Sigmoid colon (tissue), 7 donors: ENCODE results near the gene WDR62. TPM values are rescaled to one million over a fixed set of nuclear protein-coding genes. Genes with fewer than 3 reads are reported as not detected.

Source experiments
- DNase-seq: peaks from one replicate; pipeline ENCODE4 v3.0.0-alpha.2; 2019
- H3K27ac ChIP-seq, 4 donors: fragments of 200-600 bp; sonication (generic); one replicate each; pipeline ENCODE4 v1.5.1; 2016 to 2019; ENCODE audit warnings: mild to moderate bottlenecking in 1 of 4
- H3K27me3 ChIP-seq, 3 donors: fragments of 200-600 bp; sonication (generic); one replicate each; pipeline ENCODE4 v1.5.1; 2019; ENCODE audit warnings: mild to moderate bottlenecking in 1 of 3
- H3K36me3 ChIP-seq, 4 donors: fragments of 200-600 bp; sonication (generic); one replicate each; pipeline ENCODE4 v1.5.1; 2016 to 2019
- H3K4me1 ChIP-seq, 4 donors: fragments of 200-600 bp; sonication (generic); one replicate each; pipeline ENCODE4 v1.5.1; 2017 to 2019
- H3K4me3 ChIP-seq, 4 donors: fragments of 200-600 bp; sonication (generic); one replicate each; pipeline ENCODE4 v1.5.1; 2017 to 2019; ENCODE audit warnings: mild to moderate bottlenecking in 2 of 4, moderate library complexity in 1 of 4
- H3K9me3 ChIP-seq, 4 donors: fragments of 200-600 bp in 3 of 4; sonication (generic) in 3 of 4; one replicate each; pipeline versions ENCODE4 v1.5.1 to v1.6.1; 2013 to 2019
- CTCF ChIP-seq, 4 experiments: fragments of 450-650 bp in 3 of 4; fragments of 200-600 bp in 1 of 4; IDR thresholded peaks; one replicate each; pipeline ENCODE4 v1.5.1; 2016 to 2019; ENCODE audit warnings: antibody characterized with exemption in 4 of 4, mild to moderate bottlenecking in 3 of 4, moderate library complexity in 2 of 4
- EP300 ChIP-seq, 4 donors: sonication (generic); formaldehyde crosslinking; IDR thresholded peaks; one replicate each; pipeline ENCODE4 v1.6.1; 2017; ENCODE audit warnings: antibody characterized with exemption in 4 of 4
- POLR2A ChIP-seq, 2 donors: fragments of 450-650 bp; IDR thresholded peaks; one replicate each; pipeline ENCODE4 v1.6.1; 2016; ENCODE audit warnings: antibody characterized with exemption in 2 of 2, mild to moderate bottlenecking in 2 of 2, moderate library complexity in 2 of 2
- POLR2AphosphoS5 ChIP-seq, 4 donors: sonication (generic); formaldehyde crosslinking; IDR thresholded peaks; one replicate each; pipeline ENCODE4 v1.6.1; 2017; ENCODE audit warnings: antibody characterized with exemption in 4 of 4
- WGBS, 2 donors: extraction: QIAGEN DNeasy Blood & Tissue Kit; methylation state at CpG; one replicate each; pipeline ENCODE4 v1.1.7; 2013; 5-methylcytosine and 5-hydroxymethylcytosine counted together
- intact Hi-C: fragments of 100-400 bp; cut with DNase I; formaldehyde crosslinking; loops from one replicate; pipeline ENCODE4 v1.15.1; 2023
- polyA plus RNA-seq, 3 donors: library from polyadenylated mRNA; stranded (reverse); fragments of 200-250 nt; gene quantifications; one replicate each; pipeline ENCODE4 v1.2.3, GENCODE V29; 2013
- total RNA-seq, 4 donors: library from RNA; depleted of rRNA; stranded (reverse); fragments of >200 nt; gene quantifications; one replicate each; pipeline ENCODE4 v1.1.0, GENCODE V29; 2016
- donor health status: healthy with polysubstance abuse.
- donor health status: Bipolar disorder and iron deficiency.
- donor health status: healthy.

WDR62 gene
- total and polyA plus RNA-seq, 7 donors, result under 0.01 to 6.8 (median 0.36) TPM

- H3K27ac ChIP-seq, result peak overlapping the region in 3 of 4 donors; percentile 91 to 93 (median 92)
- no peak for DNase-seq
- H3K9me3 ChIP-seq, result no peaks in the 10 kb centered on the region
- peaks cover 0 to 36% (median 28%) of the 10 kb centered on the region in 4 donors for H3K4me1 ChIP-seq
- TF ChIP-seq POLR2A (IDR thresholded peaks at IDR 0.05) (no peak), POLR2AphosphoS5 (IDR thresholded peaks at IDR 0.05) (no peak), CTCF (IDR thresholded peaks at IDR 0.05) (no peak), EP300 (IDR thresholded peaks at IDR 0.05) (no peak)
- peaks cover 6 to 56% (median 14%) of the 10 kb centered on the region in 4 donors for H3K36me3 ChIP-seq
- intact Hi-C loops, result no loop called here
- 90 to 92% methylated on average over 34 of the region's 34 CpGs for WGBS, 2 donors
- no peaks in the 10 kb centered on the region for H3K27me3 ChIP-seq
- H3K4me3 ChIP-seq, result peak overlapping the region in 3 of 4 donors; percentile 74 to 92 (median 90)
Observed at GRCh38 chr19:36113425-36113824, 58.7 kb downstream of the WDR62 start.

GRCh38 chr19:36113894-36114720 is 59.4 kb downstream of the WDR62 start:
- Histone ChIP-seq H3K4me1 (peaks cover 0 to 36% (median 28%) of the 10 kb centered on the region in 4 donors), H3K36me3 (peaks cover 10 to 61% (median 19%) of the 10 kb centered on the region in 4 donors), H3K9me3 (no peaks in the 10 kb centered on the region), H3K27me3 (no peaks in the 10 kb centered on the region), H3K4me3 (peak overlapping the region; percentile 74 to 92 (median 84)), H3K27ac (peak overlapping the region; percentile 91 to 95 (median 92))
- WGBS, 2 donors, result 5 to 11% methylated on average over 48 of the region's 48 CpGs
- DNase-seq, result no peak
- intact Hi-C loops, result loop anchor here (1.0 to 2.0 kb wide), 2 partner anchors 60 to 119 kb away; partner anchors contain the start of genes SDHAF1, THAP8 and WDR62
- TF ChIP-seq POLR2AphosphoS5 (IDR thresholded peaks at IDR 0.05) (no peak), EP300 (IDR thresholded peaks at IDR 0.05) (no peak), CTCF (IDR thresholded peaks at IDR 0.05) (no peak), POLR2A (IDR thresholded peaks at IDR 0.05) (no peak)

- intact Hi-C loops, result loop anchor here (1.0 to 2.0 kb wide), 2 partner anchors 61 to 120 kb away; partner anchors contain the start of genes SDHAF1, THAP8 and WDR62
- Histone ChIP-seq H3K4me1 (peaks cover 0 to 36% (median 28%) of the 10 kb centered on the region in 4 donors), H3K27me3 (no peaks in the 10 kb centered on the region), H3K9me3 (no peaks in the 10 kb centered on the region), H3K36me3 (peaks cover 13 to 68% (median 21%) of the 10 kb centered on the region in 4 donors), H3K4me3 (peak within 1 kb of the TSS; percentile 74 to 92 (median 84)), H3K27ac (peak within 1 kb of the TSS; percentile 91 to 95 (median 92))
- peak; percentile 100 for DNase-seq
- TF ChIP-seq EP300 (IDR thresholded peaks at IDR 0.05) (peak in 1 of 4 donors; percentile 25), POLR2A (IDR thresholded peaks at IDR 0.05) (peak; percentile 67 to 69), CTCF (IDR thresholded peaks at IDR 0.05) (no peak), POLR2AphosphoS5 (IDR thresholded peaks at IDR 0.05) (peak; percentile 89 to 96 (median 94))
- 0% methylated on average over 60 of the region's 60 CpGs for WGBS, 2 donors
Observed at GRCh38 chr19:36114721-36115452, 60.2 kb downstream of the WDR62 start, which contains the start of gene POLR2I. TSS of gene POLR2I (minus strand) at chr19:36114875. CDS start at chr19:36114856, 19 bp downstream.

GRCh38 chr19:36115453-36116343 is 61.0 kb downstream of the WDR62 start, which contains the start of gene TBCB:
TSS of gene TBCB (plus strand) at chr19:36115468. CDS start at chr19:36115561, 93 bp downstream.
- H3K36me3 ChIP-seq, result peaks cover 13 to 72% (median 25%) of the 10 kb centered on the region in 4 donors
- DNase-seq, result peak; percentile 92
- no peaks in the 10 kb centered on the region for H3K27me3 ChIP-seq
- no peaks in the 10 kb centered on the region for H3K9me3 ChIP-seq
- peak within 1 kb of the TSS; percentile 74 to 92 (median 84) for H3K4me3 ChIP-seq
- intact Hi-C loops, result loop anchor here (2.0 kb wide), 1 partner anchor 121 kb away; the partner anchor contains the start of gene SDHAF1
- H3K4me1 ChIP-seq, result peaks cover 0 to 39% (median 30%) of the 10 kb centered on the region in 4 donors
- TF ChIP-seq POLR2A (IDR thresholded peaks at IDR 0.05) (peak in 1 of 2 donors; percentile 49), POLR2AphosphoS5 (IDR thresholded peaks at IDR 0.05) (peak; percentile 38 to 93 (median 74)), EP300 (IDR thresholded peaks at IDR 0.05) (no peak), CTCF (IDR thresholded peaks at IDR 0.05) (no peak)
- H3K27ac ChIP-seq, result peak within 1 kb of the TSS; percentile 91 to 95 (median 92)
- 3 to 5% methylated on average over 59 of the region's 59 CpGs for WGBS, 2 donors
